ENCODE measurements around the gene SND1.

- TF ChIP-seq, protein P1, sequence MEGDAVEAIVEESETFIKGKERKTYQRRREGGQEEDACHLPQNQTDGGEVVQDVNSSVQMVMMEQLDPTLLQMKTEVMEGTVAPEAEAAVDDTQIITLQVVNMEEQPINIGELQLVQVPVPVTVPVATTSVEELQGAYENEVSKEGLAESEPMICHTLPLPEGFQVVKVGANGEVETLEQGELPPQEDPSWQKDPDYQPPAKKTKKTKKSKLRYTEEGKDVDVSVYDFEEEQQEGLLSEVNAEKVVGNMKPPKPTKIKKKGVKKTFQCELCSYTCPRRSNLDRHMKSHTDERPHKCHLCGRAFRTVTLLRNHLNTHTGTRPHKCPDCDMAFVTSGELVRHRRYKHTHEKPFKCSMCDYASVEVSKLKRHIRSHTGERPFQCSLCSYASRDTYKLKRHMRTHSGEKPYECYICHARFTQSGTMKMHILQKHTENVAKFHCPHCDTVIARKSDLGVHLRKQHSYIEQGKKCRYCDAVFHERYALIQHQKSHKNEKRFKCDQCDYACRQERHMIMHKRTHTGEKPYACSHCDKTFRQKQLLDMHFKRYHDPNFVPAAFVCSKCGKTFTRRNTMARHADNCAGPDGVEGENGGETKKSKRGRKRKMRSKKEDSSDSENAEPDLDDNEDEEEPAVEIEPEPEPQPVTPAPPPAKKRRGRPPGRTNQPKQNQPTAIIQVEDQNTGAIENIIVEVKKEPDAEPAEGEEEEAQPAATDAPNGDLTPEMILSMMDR (IDR thresholded peaks at IDR 0.05; ENCODE audit: low read length), result no peak
- no peak for TF ChIP-seq EZH2 (IDR thresholded peaks at IDR 0.05; ENCODE audit: borderline replicate concordance, low read length)
Measured at GRCh38 chr7:128076796-128077271, 424.8 kb downstream of the SND1 start.

All from OCI-LY1 (cell line).